ENCODE data around the gene GFER.

- no peak for TF ChIP-seq EZH2 (IDR thresholded peaks at IDR 0.05; ENCODE audit: low read length)
- TF ChIP-seq, protein P1, sequence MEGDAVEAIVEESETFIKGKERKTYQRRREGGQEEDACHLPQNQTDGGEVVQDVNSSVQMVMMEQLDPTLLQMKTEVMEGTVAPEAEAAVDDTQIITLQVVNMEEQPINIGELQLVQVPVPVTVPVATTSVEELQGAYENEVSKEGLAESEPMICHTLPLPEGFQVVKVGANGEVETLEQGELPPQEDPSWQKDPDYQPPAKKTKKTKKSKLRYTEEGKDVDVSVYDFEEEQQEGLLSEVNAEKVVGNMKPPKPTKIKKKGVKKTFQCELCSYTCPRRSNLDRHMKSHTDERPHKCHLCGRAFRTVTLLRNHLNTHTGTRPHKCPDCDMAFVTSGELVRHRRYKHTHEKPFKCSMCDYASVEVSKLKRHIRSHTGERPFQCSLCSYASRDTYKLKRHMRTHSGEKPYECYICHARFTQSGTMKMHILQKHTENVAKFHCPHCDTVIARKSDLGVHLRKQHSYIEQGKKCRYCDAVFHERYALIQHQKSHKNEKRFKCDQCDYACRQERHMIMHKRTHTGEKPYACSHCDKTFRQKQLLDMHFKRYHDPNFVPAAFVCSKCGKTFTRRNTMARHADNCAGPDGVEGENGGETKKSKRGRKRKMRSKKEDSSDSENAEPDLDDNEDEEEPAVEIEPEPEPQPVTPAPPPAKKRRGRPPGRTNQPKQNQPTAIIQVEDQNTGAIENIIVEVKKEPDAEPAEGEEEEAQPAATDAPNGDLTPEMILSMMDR (optimal IDR thresholded peaks at IDR 0.05 in 1 of 3, IDR thresholded peaks at IDR 0.05 in 1 of 3, conservative IDR thresholded peaks at IDR 0.05 in 1 of 3; ENCODE audit: extremely low read depth in 1 of 3, insufficient read depth in 2 of 3, low read length in 3 of 3), result no peak
These were observed 24.1 kb downstream of the GFER start for GRCh38 chr16:2008009-2008526.

Data from keratinocyte (primary cell).